NT2/D1 (cell line): ENCODE measurements around the gene CPZ.

ENCODE experiments used
- SUZ12 ChIP-seq: IDR thresholded peaks from 2 replicates; pipeline ENCODE4 v1.6.1; 2011; ENCODE audit not compliant: insufficient read length, insufficient read depth; ENCODE audit errors: extremely low read depth
- ZNF274 ChIP-seq: IDR thresholded peaks from 2 replicates; pipeline ENCODE4 v1.6.1; 2011; ENCODE audit warnings: mild to moderate bottlenecking, low read depth, low read length

- no peak for TF ChIP-seq ZNF274
- TF ChIP-seq SUZ12: no peak
Observed at GRCh38 chr4:8637456-8637984, 45.0 kb downstream of the CPZ start.
